Stimulated activated CD4-positive, alpha-beta T cell treated with anti-CD3 and anti-CD28 coated beads, Interleukin-15, amount 100 ng/mL, for 24 hours (primary cell): ENCODE measurements around the gene LTBP1.
"Not testable (repeated sequence)": the region's sequence is repeated elsewhere in the genome, so short reads cannot be mapped to it uniquely, and the experiment has no call there.

Source experiments
- DNase-seq: peaks from one replicate; pipeline ENCODE4 v3.0.0-alpha.2; 2020

LTBP1 gene, protein sequence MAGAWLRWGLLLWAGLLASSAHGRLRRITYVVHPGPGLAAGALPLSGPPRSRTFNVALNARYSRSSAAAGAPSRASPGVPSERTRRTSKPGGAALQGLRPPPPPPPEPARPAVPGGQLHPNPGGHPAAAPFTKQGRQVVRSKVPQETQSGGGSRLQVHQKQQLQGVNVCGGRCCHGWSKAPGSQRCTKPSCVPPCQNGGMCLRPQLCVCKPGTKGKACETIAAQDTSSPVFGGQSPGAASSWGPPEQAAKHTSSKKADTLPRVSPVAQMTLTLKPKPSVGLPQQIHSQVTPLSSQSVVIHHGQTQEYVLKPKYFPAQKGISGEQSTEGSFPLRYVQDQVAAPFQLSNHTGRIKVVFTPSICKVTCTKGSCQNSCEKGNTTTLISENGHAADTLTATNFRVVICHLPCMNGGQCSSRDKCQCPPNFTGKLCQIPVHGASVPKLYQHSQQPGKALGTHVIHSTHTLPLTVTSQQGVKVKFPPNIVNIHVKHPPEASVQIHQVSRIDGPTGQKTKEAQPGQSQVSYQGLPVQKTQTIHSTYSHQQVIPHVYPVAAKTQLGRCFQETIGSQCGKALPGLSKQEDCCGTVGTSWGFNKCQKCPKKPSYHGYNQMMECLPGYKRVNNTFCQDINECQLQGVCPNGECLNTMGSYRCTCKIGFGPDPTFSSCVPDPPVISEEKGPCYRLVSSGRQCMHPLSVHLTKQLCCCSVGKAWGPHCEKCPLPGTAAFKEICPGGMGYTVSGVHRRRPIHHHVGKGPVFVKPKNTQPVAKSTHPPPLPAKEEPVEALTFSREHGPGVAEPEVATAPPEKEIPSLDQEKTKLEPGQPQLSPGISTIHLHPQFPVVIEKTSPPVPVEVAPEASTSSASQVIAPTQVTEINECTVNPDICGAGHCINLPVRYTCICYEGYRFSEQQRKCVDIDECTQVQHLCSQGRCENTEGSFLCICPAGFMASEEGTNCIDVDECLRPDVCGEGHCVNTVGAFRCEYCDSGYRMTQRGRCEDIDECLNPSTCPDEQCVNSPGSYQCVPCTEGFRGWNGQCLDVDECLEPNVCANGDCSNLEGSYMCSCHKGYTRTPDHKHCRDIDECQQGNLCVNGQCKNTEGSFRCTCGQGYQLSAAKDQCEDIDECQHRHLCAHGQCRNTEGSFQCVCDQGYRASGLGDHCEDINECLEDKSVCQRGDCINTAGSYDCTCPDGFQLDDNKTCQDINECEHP (N-terminal part only)

DNA sequence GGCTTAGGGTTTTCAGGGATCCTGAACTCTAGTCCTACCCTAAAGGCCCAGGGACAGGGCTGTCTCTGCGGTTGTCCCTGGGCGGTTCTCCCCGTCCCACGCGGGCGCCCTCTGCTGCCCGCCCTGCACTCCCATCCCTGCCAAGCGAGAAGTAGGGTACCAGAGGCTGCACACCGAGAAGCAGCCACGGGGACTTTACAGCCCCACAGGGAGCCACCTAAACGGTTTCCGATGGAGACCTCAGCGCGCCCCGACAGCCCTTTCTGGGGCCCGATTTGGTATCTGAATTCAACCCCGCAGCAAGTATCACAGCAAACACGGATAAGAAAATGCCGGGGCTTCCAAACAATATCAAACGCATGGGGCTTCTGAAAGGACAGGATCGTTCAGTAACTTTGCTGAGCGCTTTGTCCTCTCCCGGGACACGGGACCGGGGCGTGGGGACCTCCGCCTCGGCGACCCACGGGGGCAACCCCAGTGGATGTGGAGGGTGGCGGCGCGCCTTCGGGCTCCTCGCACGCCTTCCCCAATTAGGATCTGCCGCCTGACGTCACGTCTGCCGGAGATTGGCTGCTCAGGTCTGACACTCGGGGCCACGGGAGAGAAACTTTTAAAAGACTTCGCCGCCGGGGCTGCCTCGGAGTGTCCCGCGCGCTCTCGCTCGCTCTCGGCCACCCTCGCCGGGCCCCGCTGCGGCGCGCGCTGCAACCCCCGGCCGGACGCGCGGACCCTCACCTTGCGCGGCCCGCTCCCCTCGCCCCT, at the start of gene LTBP1:
TSS of gene LTBP1 (plus strand) at position 640 of the 762 bp plus-strand sequence. CDS start 372 bp downstream, outside the sequence.
- peak; percentile 78 for DNase-seq

DNA sequence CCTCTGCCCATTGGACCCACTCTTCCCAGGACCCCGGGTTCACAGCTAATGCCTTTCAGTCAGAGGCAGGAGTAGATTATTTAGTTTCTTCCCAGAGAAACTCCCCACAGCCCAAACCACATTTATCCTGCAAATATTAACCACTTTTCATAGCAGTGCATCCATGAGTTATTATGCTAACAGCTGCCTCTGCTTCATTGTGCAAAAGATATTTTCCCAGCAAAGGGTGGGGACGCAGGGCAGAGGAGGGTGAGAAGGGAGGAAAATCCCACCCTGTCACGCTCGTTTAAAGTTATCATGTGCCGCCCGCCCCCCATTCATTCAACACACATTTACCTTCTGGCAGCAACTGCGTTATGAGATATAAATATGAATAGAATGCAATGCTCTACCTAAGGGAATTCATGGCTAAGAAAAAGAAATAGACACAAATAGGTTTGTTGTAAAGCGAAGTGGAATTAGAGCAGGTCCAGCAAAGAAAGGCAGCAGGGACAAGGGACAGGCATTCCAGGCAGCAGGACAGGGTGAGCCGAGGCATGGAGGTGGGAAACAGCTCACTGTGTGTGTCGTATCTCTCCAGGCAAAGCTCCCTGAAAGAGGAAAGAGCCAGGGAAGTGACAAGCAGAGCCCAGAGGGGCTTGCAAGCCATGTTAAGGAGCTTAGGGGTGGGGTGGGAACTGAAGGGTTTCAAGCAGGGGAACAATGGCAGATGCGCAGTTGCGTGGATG, 46.3 kb upstream of the LTBP1 start:
- no peak for DNase-seq

DNA sequence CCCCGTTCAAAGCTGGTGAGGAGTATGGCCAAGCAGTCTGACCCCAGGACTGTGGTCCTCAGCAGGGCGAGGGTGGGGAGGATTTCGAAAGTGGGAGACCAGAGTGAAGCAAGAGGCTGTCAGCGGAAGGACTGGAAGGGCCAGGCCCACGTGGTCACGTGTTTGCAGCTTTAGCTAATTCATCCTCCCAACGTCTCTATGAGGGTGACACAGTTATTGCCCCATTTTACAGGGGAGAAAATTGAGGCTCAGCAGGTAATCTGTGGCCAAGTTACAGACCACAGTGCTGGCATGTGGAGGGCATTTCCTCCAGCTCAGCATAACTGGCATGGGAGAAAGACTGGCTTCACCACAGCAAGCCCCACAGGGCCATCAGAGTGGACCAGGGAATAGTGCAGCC, 45.4 kb upstream of the LTBP1 start:
- no peak for DNase-seq

DNA sequence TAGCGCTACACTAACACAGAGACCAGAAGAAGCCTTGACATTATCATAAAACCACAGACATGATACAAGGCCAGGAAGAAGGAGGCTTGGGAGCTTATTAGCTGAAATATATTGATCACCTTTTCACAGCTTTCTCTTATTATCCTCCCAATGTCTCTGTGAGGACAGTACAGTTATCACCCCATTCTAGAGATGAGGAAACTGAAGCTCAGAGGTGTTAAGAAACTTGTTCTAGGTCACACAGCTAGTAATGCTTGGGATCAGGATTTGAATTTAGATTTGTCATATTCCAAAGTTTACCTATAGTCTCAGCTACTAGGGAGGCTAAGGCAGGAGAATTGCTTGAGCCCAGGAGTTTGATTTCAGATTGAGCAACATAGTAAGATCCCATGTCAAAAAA, 44.6 kb upstream of the LTBP1 start:
- no peak for DNase-seq

DNA sequence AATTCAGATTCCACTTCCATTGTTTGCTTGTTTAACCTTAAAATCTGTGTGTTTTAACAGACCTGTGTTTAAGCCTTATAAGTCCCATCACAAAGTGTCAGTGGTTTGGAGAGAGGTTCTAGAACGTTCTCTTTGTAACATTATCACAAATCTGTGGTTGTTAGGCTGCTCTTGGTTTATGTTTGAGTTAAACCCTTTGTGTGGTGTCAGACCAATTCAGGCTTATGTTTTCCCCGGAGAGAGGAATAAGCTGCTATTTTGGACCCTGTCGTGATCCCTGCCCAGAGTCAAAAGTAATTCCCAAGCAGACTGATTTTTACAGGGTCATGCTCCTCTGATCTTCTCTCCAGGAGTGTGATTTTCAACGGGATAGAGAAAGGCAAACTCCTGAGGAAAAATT, 43.8 kb upstream of the LTBP1 start:
- DNase-seq = no peak

DNA sequence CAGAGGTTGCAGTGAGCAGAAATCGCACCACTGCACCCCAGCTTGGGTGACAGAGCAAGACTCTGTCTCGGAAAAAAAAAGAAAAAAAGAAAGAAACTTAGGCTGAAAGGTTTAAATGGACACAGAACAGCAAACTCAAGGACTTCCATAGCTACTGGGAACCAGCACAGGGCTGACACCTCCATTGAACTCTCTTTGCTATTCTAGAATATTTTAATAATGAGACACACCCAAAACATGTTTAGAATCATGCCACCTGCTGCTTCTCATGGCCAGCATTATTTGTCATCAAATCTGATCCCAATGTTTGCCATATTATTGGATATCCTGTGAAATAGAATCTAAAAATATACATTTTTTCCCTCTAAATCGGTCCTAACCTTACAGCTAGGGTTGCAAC, 42.7 kb upstream of the LTBP1 start:
- DNase-seq = no peak

DNA sequence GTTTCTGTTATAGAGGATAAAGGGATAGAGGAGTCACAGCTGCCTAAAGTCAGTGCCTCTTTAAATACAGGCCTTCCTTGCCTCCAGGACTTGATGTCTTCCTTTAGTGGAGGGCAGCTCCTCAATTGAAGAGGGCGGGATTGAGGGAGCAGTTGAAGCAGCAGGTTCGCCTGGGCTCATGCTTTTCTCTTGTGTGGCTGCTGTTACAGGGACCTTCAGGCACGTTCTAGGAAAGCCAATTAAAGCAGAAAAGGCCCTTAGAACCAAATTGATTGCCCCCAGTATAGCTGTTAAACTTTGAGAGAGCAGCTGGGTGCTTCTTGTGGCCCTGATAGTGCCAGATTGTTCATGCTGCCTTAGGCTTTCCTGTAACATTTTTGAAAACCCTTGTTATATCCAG, 42.0 kb upstream of the LTBP1 start:
- DNase-seq = no peak

DNA sequence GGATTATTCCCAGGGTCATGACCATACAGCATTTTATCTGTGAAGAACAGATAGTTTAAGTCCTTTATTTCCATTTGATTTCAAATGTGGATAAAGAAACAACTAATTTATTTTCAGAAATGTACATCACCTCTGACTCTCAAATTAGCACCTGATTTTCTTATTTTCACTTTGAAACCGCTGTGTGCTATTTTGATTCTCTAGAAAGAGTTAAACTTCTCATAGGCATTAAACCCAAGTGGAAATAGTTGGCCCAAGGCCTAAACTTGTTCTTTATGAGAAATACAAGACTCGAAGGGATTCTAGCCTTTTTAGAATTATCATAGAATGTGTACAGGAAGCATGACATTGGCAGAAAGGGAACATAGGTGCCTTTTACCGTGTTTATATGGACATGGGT, 41.5 kb upstream of the LTBP1 start:
- DNase-seq = no peak

DNA sequence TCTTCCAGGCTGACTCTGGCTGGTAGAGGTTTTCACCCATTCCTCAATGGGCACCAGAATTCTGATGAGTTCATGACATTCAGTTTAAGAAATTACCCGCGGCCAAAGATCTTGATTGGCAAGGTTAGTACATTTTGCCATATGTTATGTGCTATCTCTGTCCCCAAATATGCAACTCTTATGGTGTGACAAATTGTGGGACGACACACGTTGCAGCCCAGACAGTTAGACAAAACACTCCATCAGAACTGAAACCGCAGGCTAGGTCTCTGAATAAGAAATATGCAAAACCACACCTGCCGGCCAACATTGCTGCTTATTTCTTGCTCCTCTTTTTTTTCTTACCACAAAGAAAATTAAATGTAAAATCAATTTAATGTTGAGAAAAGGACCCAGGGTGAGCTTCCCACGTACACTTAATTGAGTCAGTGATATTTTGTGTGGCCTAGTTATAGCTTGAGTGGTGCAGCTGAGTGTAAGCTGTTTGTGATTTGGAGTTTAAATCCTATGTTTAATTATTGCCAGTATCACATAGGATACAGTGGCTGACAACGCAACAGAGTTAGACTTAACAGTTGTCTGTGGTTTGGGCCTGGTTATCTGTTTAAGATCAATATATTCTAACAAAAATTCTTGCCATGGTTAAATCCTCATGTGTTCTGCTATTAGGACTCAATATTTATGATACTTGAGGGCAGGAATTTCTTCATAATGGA, 35.7 kb upstream of the LTBP1 start:
- DNase-seq = no peak

DNA sequence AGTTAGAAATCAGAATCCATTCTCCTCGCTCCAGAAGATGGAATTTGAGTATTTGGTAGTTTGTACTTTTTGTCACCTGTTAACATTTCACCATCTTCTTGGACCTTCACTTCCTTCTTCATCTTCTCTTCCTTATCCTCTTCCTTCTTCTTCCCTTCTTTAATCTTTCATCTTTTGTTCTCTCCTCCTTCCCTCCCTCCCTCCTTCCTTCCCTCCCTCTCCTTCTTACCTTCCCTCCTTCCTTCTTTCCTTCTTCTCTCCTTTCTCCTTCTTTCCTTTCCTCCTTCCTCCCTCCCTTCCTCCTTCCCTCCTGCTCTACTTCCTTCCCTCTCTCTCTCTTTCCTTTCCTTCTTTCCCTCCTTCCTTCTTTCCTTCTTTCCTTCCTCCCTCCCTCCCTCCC, 31.1 kb upstream of the LTBP1 start:
- no peak for DNase-seq

DNA sequence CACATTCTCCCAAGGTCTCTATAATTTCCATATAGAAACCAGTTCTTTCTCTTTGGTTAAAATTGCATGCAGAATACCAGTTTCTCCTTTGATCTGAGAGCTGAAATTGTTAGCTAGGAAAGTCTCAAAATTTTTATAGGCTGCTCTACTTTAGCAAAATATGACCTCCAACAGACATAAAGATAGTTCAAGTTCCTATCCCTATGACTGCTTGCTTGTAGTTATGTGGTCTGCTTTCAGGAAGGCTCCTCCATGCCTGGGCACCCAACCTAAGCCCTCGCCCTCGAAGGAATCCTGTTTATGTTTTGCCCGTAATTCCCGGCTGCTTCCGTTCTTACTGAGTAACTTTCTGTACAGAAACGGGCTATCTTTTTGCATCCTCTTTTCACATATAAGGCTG, 28.0 kb upstream of the LTBP1 start:
- DNase-seq = no peak

DNA sequence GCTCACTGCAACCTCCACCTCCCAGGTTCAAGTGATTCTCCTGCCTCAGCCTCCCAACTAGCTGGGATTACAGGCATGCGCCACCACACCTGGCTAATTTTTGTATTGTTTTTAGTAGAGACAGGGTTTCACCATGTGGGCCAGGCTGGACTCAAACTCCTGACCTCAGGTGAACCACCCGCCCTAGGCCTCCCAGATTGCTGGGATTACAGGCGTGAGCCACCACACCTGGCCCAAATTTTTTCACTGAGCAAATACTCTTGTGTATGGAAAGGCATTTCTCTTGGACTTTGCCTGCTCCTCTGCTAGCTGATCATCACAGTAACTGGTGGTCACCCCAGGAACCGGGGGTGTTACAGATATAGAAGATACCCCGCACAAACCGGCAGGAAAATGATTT, 26.9 kb upstream of the LTBP1 start:
- not testable (repeated sequence) for DNase-seq

DNA sequence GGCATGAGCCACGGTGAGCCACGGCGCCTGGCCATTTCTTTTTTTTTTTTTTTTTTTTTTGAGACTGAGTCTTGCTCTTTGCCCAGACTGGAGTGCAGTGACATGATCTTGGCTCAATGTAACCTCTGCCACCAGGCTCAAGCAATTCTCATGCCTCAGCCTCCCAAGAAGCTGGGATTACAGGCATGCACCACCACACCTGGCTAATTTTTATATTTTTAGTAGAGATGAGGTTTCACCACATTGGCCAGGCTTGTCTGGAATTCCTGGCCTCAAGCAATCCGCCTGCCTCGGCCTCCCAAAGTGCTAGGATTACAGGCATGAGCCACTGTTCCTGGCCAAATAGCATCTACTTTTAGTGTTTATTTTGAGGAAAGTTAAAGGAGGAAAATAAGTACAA, 25.3 kb upstream of the LTBP1 start:
- not testable (repeated sequence) for DNase-seq

DNA sequence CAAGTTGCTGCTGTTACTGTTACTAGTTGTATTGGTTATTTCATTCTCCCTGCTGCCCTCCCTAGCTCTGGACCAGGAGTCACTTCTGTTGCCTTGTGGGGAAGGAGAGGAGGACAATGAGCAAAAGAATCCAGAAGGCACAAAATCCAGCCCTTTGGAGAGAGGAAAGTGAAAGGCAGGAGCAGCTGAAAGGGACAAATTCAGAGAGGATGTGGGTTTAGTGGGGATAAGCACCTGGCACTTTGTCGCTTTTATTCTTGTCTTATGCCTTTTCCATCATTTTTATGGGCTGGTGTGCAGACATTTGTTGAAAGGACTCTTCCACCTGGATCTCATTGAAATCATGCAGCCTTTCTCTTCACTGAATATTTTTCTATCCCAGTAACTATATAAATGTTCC, 24.3 kb upstream of the LTBP1 start:
- DNase-seq = no peak

DNA sequence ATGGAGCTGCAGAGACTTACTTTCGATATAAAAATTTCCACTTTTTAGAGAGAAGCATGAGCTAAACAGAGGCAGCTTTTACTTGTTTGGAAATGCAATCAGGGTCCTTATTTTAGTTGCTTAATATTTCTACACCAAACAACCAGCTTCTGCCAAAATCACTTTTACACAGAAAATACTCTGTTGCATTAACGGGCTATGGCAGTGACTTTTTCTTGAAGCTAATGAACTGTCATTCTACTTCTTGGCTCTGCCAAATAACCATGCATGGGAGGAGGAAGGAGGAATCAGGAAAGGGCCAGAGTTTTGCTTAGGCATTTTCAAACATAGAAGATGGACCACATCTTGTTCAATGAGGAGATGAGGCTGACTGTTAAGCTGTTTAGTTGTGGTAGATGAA, 23.6 kb upstream of the LTBP1 start:
- DNase-seq = no peak

DNA sequence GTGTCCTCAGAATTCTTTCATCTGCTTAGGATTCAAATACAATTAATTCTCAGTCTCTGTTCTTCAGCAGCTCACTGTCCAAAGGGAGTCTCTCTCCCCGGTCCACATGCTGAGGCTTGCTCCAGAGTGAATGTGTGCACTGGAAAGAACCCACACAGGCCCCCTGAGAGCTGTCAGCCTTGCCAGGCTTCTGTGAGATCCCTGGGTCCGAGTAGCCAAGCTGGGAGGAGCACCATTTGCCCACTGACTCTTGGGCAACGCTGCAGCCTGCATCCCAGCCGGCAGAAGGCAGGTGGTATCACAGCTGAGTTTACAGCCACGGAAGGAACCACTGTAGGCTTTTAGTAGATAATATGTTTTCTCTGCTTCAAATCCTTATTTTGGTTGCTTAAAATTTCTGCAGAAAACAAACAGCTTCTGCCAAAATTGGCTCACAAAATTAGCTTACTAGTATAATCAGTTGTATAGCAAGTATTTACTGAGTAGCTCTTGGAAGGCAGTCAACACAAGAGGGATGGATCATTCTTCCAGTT, 21.4 kb upstream of the LTBP1 start:
- DNase-seq = no peak

DNA sequence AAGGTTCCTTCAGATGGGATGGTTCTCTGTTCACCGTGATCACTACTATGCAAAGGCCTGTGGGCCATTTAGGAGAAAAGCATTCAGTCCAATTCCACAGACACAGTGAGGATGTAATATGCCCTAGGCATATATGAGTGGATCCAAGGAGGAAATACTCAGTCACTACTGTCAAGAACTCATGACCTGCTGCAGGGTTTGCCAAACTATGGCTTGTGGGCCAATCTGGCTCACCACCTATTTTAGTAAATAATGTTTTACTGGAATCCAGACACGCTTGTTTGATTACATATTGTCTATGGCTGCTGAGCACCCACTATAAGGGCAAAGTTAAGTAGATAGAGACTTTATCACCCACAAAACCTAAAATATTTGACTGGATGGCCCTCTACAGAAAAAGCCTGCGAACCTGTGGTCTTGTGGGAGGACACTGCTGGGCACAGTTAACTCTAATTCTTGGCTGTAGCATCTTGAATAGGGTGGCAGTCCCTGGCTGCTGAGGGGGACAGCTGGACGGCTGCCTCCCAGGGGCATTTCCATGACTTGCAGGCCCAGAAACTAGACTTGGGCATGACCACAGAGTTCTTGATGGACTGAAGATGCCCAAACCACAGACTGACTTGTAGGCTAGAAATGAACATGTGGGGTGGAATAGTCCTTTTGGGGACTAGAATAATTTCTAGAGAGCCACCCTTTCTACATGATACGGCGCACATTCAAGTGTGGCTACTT, 20.6 kb upstream of the LTBP1 start:
- DNase-seq = no peak

DNA sequence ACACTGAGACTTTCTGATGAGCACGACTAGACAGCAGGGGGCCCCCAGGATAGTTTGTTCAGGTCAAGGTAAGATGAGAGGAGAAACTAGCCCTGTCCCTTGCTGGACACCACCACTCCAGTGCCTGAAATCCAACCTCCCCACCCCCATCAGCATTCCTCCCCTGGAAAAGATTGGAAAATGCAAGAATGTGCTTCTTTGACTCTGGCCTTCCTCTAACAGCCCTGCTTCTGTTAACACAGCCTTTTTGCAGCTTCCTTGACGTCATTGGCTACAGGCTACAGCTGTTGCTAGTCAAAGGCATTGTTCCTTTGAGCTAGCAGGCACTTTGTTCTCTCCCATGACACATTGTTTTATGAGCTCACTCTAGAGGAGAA, 20.1 kb upstream of the LTBP1 start:
- no peak for DNase-seq

DNA sequence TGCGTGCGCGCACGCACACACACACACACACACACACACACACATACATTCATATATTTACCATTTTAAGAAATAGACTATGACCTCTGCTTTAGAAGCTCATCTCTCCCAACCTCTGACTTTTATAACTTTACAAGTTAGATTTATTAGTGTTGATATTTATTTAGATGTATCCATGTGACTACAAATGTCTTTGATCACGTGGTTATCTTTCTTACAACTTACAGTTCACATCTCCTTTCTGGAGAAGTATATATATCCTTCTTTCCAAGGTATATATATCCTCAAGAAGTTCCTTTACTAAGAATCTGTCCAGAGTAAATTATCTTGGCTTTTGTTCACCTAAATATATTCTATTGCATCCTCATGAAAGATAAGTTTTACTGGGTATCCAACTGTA, 16.3 kb upstream of the LTBP1 start:
- DNase-seq = no peak

DNA sequence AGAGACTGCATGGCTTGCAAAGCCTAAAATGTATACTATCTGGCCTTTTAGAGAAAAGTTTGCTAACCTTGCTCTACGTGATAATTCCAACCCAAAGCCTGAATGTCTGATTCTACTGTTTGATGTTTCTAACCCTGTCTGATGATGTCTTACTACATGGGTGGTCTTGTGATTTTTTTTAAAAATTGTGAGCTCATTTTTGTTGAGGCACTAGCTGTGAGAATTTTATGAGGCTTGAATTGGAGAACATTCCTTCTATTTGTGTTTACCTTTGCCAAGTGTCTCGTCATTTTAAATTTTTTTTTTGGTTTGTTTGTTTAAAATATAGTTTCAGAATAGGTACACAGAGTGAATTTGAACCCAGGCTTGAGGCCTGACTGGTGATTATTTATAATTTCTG, 15.2 kb upstream of the LTBP1 start:
- no peak for DNase-seq
